ENCODE data around the gene MPHOSPH10.
"Not testable (repeated sequence)": the region's sequence is repeated elsewhere in the genome, so short reads cannot be mapped to it uniquely, and the experiment has no call there.

MPHOSPH10 gene, protein sequence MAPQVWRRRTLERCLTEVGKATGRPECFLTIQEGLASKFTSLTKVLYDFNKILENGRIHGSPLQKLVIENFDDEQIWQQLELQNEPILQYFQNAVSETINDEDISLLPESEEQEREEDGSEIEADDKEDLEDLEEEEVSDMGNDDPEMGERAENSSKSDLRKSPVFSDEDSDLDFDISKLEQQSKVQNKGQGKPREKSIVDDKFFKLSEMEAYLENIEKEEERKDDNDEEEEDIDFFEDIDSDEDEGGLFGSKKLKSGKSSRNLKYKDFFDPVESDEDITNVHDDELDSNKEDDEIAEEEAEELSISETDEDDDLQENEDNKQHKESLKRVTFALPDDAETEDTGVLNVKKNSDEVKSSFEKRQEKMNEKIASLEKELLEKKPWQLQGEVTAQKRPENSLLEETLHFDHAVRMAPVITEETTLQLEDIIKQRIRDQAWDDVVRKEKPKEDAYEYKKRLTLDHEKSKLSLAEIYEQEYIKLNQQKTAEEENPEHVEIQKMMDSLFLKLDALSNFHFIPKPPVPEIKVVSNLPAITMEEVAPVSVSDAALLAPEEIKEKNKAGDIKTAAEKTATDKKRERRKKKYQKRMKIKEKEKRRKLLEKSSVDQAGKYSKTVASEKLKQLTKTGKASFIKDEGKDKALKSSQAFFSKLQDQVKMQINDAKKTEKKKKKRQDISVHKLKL

DNA sequence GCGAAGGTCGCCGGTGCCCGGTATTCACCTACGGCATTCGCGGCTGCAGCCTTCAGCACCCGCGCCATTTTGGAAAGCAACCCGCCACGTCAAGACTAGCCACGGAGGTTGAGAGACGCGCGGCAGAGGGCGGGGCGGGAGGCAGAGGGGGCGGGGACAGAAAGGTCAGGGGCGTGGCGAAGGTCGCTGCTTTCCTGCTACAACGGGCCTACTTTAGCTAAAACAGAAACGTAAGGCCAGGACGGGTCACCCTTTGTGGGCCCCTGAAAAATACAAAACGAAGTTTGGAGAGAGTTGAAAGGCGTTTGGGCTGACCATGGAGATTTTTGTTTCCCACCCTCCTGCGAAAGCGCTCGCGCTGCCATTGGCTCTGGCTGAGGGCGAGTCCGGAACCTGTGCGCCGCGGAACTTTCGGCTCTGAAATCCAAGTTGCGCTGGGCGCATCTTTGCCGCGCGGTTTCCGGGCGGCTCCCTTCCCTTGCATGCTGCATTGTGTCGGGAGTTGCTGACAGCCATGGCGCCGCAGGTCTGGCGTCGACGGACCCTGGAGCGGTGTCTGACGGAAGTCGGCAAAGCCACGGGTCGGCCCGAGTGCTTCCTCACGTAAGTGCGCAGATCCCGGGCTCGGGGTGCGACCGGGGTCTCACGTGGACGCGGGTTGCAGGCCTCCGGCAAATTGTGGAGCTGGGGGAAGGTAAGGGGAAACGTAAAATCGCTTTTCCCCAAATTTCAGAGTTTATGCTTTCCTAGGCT, at the start of gene MPHOSPH10, which contains the start of gene MCEE:
Gene MPHOSPH10, plus strand, starts transcription at position 483 of the 753 bp plus-strand sequence. Its CDS starts 32 bp downstream, at position 515.
Gene MCEE, minus strand, starts transcription at position 78 of the 753 bp plus-strand sequence. Its CDS starts 10 bp downstream, at position 68.
- TF ChIP-seq EZH2 (optimal IDR thresholded peaks at IDR 0.05; ENCODE audit: low read depth, low read length) = no peak
- TF ChIP-seq, protein P1, sequence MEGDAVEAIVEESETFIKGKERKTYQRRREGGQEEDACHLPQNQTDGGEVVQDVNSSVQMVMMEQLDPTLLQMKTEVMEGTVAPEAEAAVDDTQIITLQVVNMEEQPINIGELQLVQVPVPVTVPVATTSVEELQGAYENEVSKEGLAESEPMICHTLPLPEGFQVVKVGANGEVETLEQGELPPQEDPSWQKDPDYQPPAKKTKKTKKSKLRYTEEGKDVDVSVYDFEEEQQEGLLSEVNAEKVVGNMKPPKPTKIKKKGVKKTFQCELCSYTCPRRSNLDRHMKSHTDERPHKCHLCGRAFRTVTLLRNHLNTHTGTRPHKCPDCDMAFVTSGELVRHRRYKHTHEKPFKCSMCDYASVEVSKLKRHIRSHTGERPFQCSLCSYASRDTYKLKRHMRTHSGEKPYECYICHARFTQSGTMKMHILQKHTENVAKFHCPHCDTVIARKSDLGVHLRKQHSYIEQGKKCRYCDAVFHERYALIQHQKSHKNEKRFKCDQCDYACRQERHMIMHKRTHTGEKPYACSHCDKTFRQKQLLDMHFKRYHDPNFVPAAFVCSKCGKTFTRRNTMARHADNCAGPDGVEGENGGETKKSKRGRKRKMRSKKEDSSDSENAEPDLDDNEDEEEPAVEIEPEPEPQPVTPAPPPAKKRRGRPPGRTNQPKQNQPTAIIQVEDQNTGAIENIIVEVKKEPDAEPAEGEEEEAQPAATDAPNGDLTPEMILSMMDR (IDR thresholded peaks at IDR 0.05; ENCODE audit: low read length) = no peak
- no peak for TF ChIP-seq EZH2phosphoT487 (IDR thresholded peaks at IDR 0.05; ENCODE audit: low read length)
- Histone ChIP-seq H3K4me1 (ENCODE audit: low read length) (peaks cover 6% of the 10 kb centered on the region), H3K36me3 (replicated peaks; ENCODE audit: insufficient read depth, low read length) (no peaks in the 10 kb centered on the region; the same call in 1 of the 2 replicates), H3K79me2 (ENCODE audit: low read length) (peaks cover 81% of the 10 kb centered on the region), H3K9me2 (replicated peaks; ENCODE audit: insufficient read depth, low read length) (no peaks in the 10 kb centered on the region), H3F3A (ENCODE audit: insufficient read depth, low read length) (no peaks in the 10 kb centered on the region), H3K4me3 (ENCODE audit: low read length) (peak within 1 kb of the TSS; percentile 89), H3K9ac (ENCODE audit: low read length) (peak within 1 kb of the TSS; percentile 93), H3K9me3 (replicated peaks; ENCODE audit: insufficient read depth, low read length) (no peaks in the 10 kb centered on the region), H2AFZ (ENCODE audit: low read length) (peak within 1 kb of the TSS; percentile 86), H3K4me2 (ENCODE audit: low read depth, low read length) (peak within 1 kb of the TSS; percentile 97), H4K20me1 (ENCODE audit: insufficient read depth, low read length) (peaks cover 4% of the 10 kb centered on the region; the same call in 1 of the 2 replicates), H3K27ac (ENCODE audit: low read length) (peak within 1 kb of the TSS; percentile 73), H3K27me3 (replicated peaks; ENCODE audit: insufficient read depth, low read length) (no peaks in the 10 kb centered on the region)
- DNase-seq = peak; percentile 91

DNA sequence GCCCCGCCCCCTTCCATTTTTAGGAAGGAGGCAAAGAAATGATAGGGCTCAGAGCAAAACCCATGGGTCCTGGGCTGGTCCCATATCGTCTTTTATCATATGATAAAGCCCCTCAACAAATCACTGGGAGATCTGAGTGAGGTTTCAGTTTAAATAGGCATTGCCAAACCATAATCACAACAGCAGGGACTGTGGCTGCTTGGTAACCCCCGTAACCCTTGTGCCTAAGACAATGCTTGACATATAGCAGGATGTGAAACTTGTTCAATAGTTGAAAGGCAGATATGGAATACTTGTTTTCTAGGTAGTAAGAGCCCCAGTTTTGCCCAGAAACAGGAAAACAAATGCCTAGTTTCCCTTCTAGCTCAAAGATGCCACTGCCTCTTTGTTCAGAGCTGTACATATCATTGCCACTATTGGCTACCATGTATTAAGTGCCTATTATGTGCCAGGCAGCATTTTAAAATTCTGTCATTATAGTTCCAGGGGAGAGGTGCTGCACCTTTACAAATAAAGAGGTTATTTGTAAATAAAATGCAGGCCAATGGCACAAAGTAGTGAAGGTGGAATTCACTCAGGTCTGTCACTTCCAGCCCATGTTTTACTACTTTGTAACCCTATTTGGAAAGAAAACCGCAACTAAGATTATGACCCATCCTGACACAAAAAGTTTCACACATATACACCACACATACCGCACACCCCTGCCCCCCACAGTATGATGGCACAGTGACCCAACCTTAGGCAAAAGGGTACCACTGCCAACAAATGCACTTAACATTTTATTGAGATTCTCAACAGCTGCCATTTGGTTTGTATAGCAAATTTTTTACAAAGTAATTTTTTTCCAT, 47.8 kb upstream of the MPHOSPH10 start:
- peak overlapping the region; percentile 29 for H3K4me2 ChIP-seq (ENCODE audit: low read depth, low read length)

DNA sequence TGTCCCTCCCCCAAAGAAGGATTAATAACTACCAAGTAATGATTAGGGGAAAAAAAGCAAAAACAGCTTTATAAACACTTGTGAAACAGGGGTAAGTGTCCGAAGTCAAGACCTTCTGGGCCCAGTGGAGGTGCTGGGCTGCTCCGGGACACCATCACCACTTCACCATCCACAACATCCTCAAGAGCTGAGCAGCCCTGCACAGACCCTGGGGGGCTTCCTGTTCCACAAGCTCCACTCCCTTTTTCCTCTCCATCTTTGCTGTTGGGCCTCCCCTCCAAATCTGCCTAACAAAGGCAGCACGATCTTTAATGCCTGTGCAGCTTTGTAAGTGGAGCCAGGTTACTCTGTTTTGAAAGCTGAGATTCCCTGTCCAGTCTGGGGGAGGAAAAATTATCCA, 47.1 kb upstream of the MPHOSPH10 start:
- not testable (repeated sequence) for H3K4me1 ChIP-seq (ENCODE audit: low read length); H2AFZ ChIP-seq (ENCODE audit: low read length); H3K9me3 ChIP-seq (replicated peaks; ENCODE audit: insufficient read depth, low read length); H3K9me2 ChIP-seq (replicated peaks; ENCODE audit: insufficient read depth, low read length); H4K20me1 ChIP-seq (ENCODE audit: insufficient read depth, low read length); H3F3A ChIP-seq (ENCODE audit: insufficient read depth, low read length); H3K36me3 ChIP-seq (replicated peaks; ENCODE audit: insufficient read depth, low read length); H3K4me3 ChIP-seq (ENCODE audit: low read length); H3K79me2 ChIP-seq (ENCODE audit: low read length); H3K9ac ChIP-seq (ENCODE audit: low read length); H3K27ac ChIP-seq (ENCODE audit: low read length); H3K4me2 ChIP-seq (ENCODE audit: low read depth, low read length); DNase-seq; H3K27me3 ChIP-seq (replicated peaks; ENCODE audit: insufficient read depth, low read length)

More for the DNA sequence above, 47.8 kb upstream of the MPHOSPH10 start:
- Histone ChIP-seq H3K4me1 (ENCODE audit: low read length) (peaks cover 8% of the 10 kb centered on the region), H3K9me3 (replicated peaks; ENCODE audit: insufficient read depth, low read length) (no peaks in the 10 kb centered on the region), H4K20me1 (ENCODE audit: insufficient read depth, low read length) (no peaks in the 10 kb centered on the region), H3K4me3 (ENCODE audit: low read length) (no peak overlapping the region), H3K27me3 (replicated peaks; ENCODE audit: insufficient read depth, low read length) (no peaks in the 10 kb centered on the region), H2AFZ (ENCODE audit: low read length) (no peak overlapping the region), H3K9ac (ENCODE audit: low read length) (no peak overlapping the region), H3K36me3 (replicated peaks; ENCODE audit: insufficient read depth, low read length) (no peaks in the 10 kb centered on the region), H3K27ac (ENCODE audit: low read length) (peak overlapping the region; percentile 21; the same call in 1 of the 2 replicates), H3F3A (ENCODE audit: insufficient read depth, low read length) (no peaks in the 10 kb centered on the region; the same call in 1 of the 2 replicates), H3K9me2 (replicated peaks; ENCODE audit: insufficient read depth, low read length) (no peaks in the 10 kb centered on the region), H3K79me2 (ENCODE audit: low read length) (no peaks in the 10 kb centered on the region)
- no peak for TF ChIP-seq EZH2 (optimal IDR thresholded peaks at IDR 0.05; ENCODE audit: low read depth, low read length)
- TF ChIP-seq, protein P1 (IDR thresholded peaks at IDR 0.05; ENCODE audit: low read length) = no peak
- no peak for TF ChIP-seq EZH2phosphoT487 (IDR thresholded peaks at IDR 0.05; ENCODE audit: low read length)
- no peak for DNase-seq

DNA sequence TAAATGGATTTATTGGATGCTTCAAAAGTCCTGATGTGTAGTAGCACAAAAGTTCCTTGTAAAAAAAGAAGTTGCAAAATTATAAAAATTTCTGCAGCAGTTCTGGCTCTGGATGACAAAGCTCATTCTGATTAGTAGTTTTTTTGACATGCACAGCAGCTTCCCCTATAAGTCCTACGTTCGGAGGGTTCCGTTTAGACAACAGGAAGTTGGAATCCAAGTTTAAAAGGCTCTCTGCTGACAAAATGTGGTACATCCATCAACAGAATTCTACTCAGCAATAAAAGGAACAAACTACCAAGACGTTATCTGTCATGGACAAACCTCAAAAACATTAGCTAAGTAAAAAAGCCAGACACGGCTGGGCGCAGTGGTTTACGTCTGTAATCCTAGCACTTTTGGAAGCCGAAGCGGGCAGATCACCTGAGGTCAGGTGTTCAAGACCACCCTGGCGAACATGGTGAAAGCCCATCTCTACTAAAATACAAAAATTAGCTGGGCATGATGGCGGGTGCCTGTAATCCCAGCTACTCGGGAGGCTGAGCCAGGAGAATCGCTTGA, 46.6 kb upstream of the MPHOSPH10 start:
- H2AFZ ChIP-seq (ENCODE audit: low read length); H3K9me2 ChIP-seq (replicated peaks; ENCODE audit: insufficient read depth, low read length); H4K20me1 ChIP-seq (ENCODE audit: insufficient read depth, low read length): not testable (repeated sequence)

DNA sequence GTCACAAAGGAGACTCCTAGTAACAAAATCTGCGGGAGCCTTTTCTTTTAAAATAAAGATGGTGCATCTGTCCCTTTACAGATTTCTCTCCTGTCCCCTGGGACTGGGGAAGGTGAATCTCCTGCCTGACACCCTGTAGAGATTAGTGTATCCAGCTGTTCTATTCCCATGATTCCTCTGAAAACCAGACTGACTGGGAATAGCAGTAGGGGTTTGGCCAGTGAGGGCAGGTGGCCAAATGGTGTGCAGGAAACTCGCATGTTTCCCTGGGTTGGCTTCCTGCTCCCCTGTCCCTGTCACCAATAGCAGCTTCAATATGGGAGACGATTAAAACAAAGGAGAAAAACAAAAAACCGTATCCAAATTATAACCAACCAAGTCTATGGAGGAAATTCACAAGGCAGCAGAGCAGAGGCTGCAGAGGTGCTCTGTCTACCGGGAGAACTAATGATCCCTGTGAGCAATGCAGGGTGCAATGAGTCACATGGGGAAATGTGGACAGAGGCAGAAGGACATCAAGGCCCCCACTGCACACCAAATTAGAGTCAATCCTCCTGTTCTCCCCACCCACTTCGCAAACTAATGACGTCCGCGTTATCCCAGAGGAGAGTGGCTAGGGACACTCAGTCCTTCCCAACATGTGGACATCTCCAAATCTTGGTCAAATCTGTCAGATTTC, 45.0 kb upstream of the MPHOSPH10 start:
- H3F3A ChIP-seq (ENCODE audit: insufficient read depth, low read length); H3K27me3 ChIP-seq (replicated peaks; ENCODE audit: insufficient read depth, low read length); H3K4me1 ChIP-seq (ENCODE audit: low read length); H3K36me3 ChIP-seq (replicated peaks; ENCODE audit: insufficient read depth, low read length); H3K9me3 ChIP-seq (replicated peaks; ENCODE audit: insufficient read depth, low read length); H3K27ac ChIP-seq (ENCODE audit: low read length); H4K20me1 ChIP-seq (ENCODE audit: insufficient read depth, low read length); H3K4me3 ChIP-seq (ENCODE audit: low read length); H3K4me2 ChIP-seq (ENCODE audit: low read depth, low read length); H3K9ac ChIP-seq (ENCODE audit: low read length); H3K79me2 ChIP-seq (ENCODE audit: low read length); DNase-seq; H2AFZ ChIP-seq (ENCODE audit: low read length); H3K9me2 ChIP-seq (replicated peaks; ENCODE audit: insufficient read depth, low read length): not testable (repeated sequence)

More for the DNA sequence above, 46.6 kb upstream of the MPHOSPH10 start:
- not testable (repeated sequence) for H3K4me3 ChIP-seq (ENCODE audit: low read length); H3F3A ChIP-seq (ENCODE audit: insufficient read depth, low read length); H3K27me3 ChIP-seq (replicated peaks; ENCODE audit: insufficient read depth, low read length); H3K4me1 ChIP-seq (ENCODE audit: low read length); H3K9me3 ChIP-seq (replicated peaks; ENCODE audit: insufficient read depth, low read length); H3K79me2 ChIP-seq (ENCODE audit: low read length); H3K9ac ChIP-seq (ENCODE audit: low read length); H3K27ac ChIP-seq (ENCODE audit: low read length); H3K36me3 ChIP-seq (replicated peaks; ENCODE audit: insufficient read depth, low read length); H3K4me2 ChIP-seq (ENCODE audit: low read depth, low read length); DNase-seq
